GM18508 (cell line): Measurements from ENCODE around the gene MAGED4B.
"Not testable (repeated sequence)": the region's sequence is repeated elsewhere in the genome, so short reads cannot be mapped to it uniquely, and the experiment has no call there.

Experiments used
- ATAC-seq: cut with Tn5 transposase; IDR thresholded peaks from one replicate; pipeline ENCODE4 v1.9.1; 2021; ENCODE audit warnings: moderate number of reproducible peaks; ENCODE audit not compliant: insufficient read depth, unreplicated experiment

The MAGED4B gene

DNA sequence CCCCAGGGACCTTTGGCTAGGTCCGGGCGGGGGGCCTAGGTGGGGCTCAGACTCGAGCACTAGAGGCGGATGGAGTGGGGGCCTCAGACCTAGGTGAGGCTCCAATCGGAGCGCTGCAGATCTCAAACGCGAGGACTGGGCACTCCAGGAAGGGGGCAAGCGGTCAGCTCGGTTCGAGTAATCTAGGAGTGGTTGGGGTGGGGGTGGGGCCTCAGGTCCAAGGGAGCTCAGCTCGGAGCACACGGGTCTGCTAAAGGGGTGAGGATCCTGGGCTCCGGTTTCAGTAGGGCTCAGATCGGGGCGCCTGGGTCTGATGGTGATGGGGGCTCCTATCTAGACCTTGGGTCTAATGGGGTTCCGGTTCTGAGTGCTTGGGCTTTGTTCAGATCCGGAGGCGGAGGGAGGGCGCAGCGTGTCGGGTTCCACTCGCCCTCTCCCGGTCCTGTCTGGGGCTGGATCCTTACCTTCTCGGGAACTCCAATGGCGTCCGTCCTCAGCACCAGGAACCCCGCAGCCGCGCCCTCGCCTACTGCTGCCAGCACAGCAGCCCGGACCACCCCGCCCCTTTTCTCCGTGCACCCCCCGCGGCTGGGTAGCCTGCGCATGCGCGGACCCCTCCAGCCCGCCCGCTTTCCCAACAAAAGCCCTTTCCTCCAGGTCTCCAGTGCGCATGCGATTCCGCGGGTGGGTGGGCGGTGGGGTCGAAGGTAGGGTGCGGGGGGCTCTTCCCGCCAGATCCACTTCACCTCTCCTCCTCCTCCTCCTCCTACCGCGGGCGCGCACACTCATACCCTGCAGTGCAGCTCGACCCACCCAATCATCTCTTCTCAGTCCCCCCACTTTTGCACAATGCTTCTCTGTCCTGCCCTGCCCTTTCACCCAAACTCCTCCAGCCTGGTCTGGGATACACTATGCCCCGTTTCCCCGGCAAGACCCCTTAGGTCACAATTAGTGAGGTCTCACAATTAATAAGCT, at the start of gene MAGED4B:
Gene MAGED4B (minus strand): TSS at position 518 of the 975 bp plus-strand sequence. CDS start 1,011 bp downstream, outside the sequence.
- not testable (repeated sequence) for ATAC-seq

- no peak for ATAC-seq
These were observed 49.3 kb upstream of the MAGED4B start for GRCh38 chrX:52118262-52118661.

DNA sequence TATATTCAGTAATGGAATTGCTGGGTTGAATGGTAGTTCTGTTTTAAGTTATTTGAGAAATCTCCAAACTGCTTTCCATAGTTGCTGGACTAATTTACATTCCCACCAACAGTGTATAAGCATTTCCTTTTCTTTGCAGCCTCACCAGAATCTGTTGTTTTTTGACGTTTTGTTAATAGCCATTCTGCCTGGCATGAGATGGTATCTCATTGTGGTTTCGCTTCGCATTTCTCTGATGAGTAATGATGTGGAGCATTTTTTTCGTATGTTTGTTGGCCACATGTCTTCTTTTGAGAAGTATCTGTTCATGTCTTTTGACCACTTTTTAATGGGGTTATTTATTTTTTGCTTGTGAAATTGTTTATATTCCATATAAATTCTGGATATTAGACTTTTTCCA, 13.6 kb upstream of the MAGED4B start:
- no peak for ATAC-seq

GRCh38 chrX:52078131-52078530, 9.1 kb upstream of the MAGED4B start:
- no peak for ATAC-seq

DNA sequence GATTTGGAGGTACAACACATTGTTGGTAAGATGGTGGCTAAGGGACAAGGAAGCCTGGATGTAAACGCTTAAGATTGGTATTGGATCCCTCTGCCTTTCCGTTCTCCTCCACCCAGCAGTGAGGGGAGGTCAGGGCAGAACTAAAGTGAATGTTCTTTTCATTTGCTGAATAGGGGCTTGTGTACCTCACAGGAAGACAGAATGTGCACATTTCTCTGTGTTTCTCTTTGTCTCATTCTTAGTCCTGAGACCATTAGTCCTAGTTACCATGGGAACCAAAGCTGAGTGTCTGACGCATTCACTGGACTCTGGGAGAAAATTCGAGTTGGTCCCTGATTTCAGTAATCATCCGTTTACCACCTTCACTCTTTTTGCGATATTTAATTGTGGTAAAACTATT, 26.7 kb downstream of the MAGED4B start:
- not testable (repeated sequence) for ATAC-seq

GRCh38 chrX:52034211-52034610, 34.8 kb downstream of the MAGED4B start:
- ATAC-seq = no peak

- no peak for ATAC-seq
These were observed 37.6 kb downstream of the MAGED4B start for GRCh38 chrX:52031371-52031770.

GRCh38 chrX:52015794-52016193, 53.2 kb downstream of the MAGED4B start:
- ATAC-seq = no peak
